Frontal cortex (tissue), 1 donor: Measurements from ENCODE around the gene COLQ. TPM values are rescaled to one million over a fixed set of nuclear protein-coding genes. Genes with fewer than 3 reads are reported as not detected.

Experiments used
- small RNA-seq: library from RNA; depleted of rRNA; stranded (forward); fragments of <200 nt; gene quantifications from one replicate; pipeline ENCODE3, GENCODE V24; 2014
- total RNA-seq: library from RNA; depleted of rRNA; stranded (reverse); fragments of >200 nt; gene quantifications from one replicate; pipeline ENCODE4 v1.2.3, GENCODE V29; 2014

Gene COLQ
- total RNA-seq, 1 donor from 2014 or later, result 1.6 TPM

Small RNA genes within 50 kb of the gene (small RNA-seq; reads per million reads assigned to genes)
- not detected for gene MIR4270
- gene RN7SL110P, result not detected
- gene RNU6-1024P, result not detected

Other genes with a start within 250 kb of the COLQ start
- 67.7 TPM for gene SH3BP5, start 189.1 kb downstream of the COLQ start, total RNA-seq
- gene METTL6, start 94.2 kb downstream of the COLQ start, total RNA-seq, result 86.0 TPM
- 33.0 TPM for gene EAF1, start 94.1 kb downstream of the COLQ start, total RNA-seq
- gene HACL1, start 79.9 kb upstream of the COLQ start, total RNA-seq, result 33.4 TPM
- 13.9 TPM for gene BTD, start 80.0 kb upstream of the COLQ start, total RNA-seq